ENCODE data around the gene ZFAND6. TPM values are rescaled to one million over a fixed set of nuclear protein-coding genes. Genes with fewer than 3 reads are reported as not detected.
"Not testable (repeated sequence)": the region's sequence is repeated elsewhere in the genome, so short reads cannot be mapped to it uniquely, and the experiment has no call there.

The ZFAND6 gene
- total and polyA plus RNA-seq, 10 of the 15 experiments (the other 5 are each of a cell fraction or from before 2014, with no cell fraction given): 78.9 to 179 (median 135) TPM

DNA sequence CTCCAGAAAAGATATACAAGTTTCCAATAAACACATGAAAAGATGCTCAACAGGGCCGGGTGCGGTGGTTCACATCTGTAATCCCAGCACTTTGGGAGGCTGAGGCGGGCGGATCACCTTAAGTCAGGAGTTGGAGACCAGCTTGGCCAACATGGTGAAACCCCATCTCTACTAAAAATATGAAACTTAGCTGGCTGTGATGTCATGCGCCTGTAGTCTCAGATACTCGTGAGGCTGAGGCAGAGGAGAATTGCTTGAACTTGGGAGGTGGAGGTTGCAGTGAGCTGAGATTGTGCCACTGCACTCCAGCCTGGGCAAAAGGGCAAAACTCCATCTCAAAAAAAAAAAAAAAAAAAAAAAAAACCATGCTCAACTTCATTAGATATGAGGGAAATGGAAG lies 67.8 kb downstream of the ZFAND6 start:
- H3K9ac ChIP-seq (ENCODE audit: control insufficient read depth, insufficient read depth, low read length); CTCF ChIA-PET; in situ Hi-C loops (cut with MboI); H4K20me1 ChIP-seq (ENCODE audit: control insufficient read depth, insufficient read depth); BruUV-seq (replicated peaks); H3K27me3 ChIP-seq (replicated peaks in 1 of 2; ENCODE audit: control insufficient read depth in 2 of 2, insufficient read depth in 2 of 2, low read length in 1 of 2); intact Hi-C loops (cut with micrococcal nuclease; ENCODE audit: unreplicated experiment); DNase-seq (ENCODE audit: low read depth, low spot score); H2AFZ ChIP-seq (ENCODE audit: control insufficient read depth, low read depth, low read length); RAD21 ChIA-PET (ENCODE audit: unreplicated experiment); FAIRE-seq; H3K4me2 ChIP-seq (ENCODE audit: control insufficient read depth, insufficient read depth); ATAC-seq; H3K79me2 ChIP-seq (ENCODE audit: control insufficient read depth, insufficient read depth, low read length); H3K4me3 ChIP-seq; H3K9me3 ChIP-seq (replicated peaks; ENCODE audit: control insufficient read depth, insufficient read depth, low read length); H3K4me1 ChIP-seq (ENCODE audit: control insufficient read depth, insufficient read depth, low read length); SMC1A ChIA-PET (ENCODE audit: uncharacterized antibody, unreplicated experiment); H3K27ac ChIP-seq (ENCODE audit: control insufficient read depth, insufficient read depth): not testable (repeated sequence)
- H3K36me3 ChIP-seq (ENCODE audit: control insufficient read depth in 2 of 2, insufficient read depth in 2 of 2, low read length in 1 of 2): peaks cover 4 to 23% of the 10 kb centered on the region in 2 experiments
- 96% methylated on average over 6 of the region's 6 CpGs for WGBS (ENCODE audit: insufficient coverage, insufficient replicate concordance, low lambda C conversion rate, missing lambda C conversion rate)
- POLR2A ChIA-PET: interaction anchor here (0.6 kb wide), 1 partner anchor 38 kb away, joined by 3 read pairs; no protein-coding TSS in a partner anchor

DNA sequence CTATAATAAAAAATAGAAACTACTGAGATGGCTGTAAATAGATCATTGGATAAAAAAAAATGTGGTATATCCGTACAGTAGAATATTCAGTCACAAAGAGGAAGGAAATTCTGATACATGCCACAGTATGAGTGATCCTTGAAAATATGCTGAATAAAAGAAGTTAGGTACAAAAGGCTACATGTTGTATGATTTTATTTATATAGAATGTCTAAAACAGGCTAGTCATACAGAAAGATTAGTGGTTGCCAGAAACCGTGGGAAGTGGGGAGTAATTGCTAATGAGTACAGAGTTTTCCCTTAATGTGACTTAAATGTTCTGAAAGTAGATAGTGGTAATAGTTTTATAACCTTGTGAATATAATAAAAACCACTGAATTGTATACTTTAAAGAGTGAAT lies 68.4 kb downstream of the ZFAND6 start:
- in situ Hi-C loops (cut with MboI): no loop called here
- no peaks in the 10 kb centered on the region for H3K79me2 ChIP-seq (ENCODE audit: control insufficient read depth, insufficient read depth, low read length)
- H3K27me3 ChIP-seq (replicated peaks in 1 of 2; ENCODE audit: control insufficient read depth in 2 of 2, insufficient read depth in 2 of 2, low read length in 1 of 2): no peaks in the 10 kb centered on the region
- BruUV-seq (replicated peaks): no TSS peak
- H3K27ac ChIP-seq (ENCODE audit: control insufficient read depth, insufficient read depth): no peak overlapping the region
- ChIA-PET POLR2A (interaction anchor here (0.6 kb wide), 1 partner anchor 39 kb away, joined by 3 read pairs; no protein-coding TSS in a partner anchor), SMC1A (ENCODE audit: uncharacterized antibody, unreplicated experiment) (interaction anchor here (0.6 to 1.3 kb wide), 2 partner anchors 12 to 85 kb away, joined by 3 read pairs; no protein-coding TSS in a partner anchor), CTCF (no interaction called here), RAD21 (ENCODE audit: unreplicated experiment) (no interaction called here)
- H3K4me1 ChIP-seq (ENCODE audit: control insufficient read depth, insufficient read depth, low read length): no peaks in the 10 kb centered on the region
- ATAC-seq: no peak
- no peak overlapping the region for H2AFZ ChIP-seq (ENCODE audit: control insufficient read depth, low read depth, low read length)
- no peak for TF ChIP-seq CBX5 (IDR thresholded peaks at IDR 0.05; ENCODE audit: low read depth)
- TF ChIP-seq, protein P1, sequence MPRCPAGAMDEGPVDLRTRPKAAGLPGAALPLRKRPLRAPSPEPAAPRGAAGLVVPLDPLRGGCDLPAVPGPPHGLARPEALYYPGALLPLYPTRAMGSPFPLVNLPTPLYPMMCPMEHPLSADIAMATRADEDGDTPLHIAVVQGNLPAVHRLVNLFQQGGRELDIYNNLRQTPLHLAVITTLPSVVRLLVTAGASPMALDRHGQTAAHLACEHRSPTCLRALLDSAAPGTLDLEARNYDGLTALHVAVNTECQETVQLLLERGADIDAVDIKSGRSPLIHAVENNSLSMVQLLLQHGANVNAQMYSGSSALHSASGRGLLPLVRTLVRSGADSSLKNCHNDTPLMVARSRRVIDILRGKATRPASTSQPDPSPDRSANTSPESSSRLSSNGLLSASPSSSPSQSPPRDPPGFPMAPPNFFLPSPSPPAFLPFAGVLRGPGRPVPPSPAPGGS (IDR thresholded peaks at IDR 0.05; ENCODE audit: borderline replicate concordance, insufficient read depth, low read depth, low read length, poor library complexity, severe bottlenecking): no peak
- TF ChIP-seq ZNF24 (IDR thresholded peaks at IDR 0.05): no peak
- no peak for TF ChIP-seq BMI1 (IDR thresholded peaks at IDR 0.05; ENCODE audit: borderline replicate concordance)
- no peak for TF ChIP-seq POLR2AphosphoS5 (IDR thresholded peaks at IDR 0.05; ENCODE audit: low read length)
- TF ChIP-seq, protein P2, sequence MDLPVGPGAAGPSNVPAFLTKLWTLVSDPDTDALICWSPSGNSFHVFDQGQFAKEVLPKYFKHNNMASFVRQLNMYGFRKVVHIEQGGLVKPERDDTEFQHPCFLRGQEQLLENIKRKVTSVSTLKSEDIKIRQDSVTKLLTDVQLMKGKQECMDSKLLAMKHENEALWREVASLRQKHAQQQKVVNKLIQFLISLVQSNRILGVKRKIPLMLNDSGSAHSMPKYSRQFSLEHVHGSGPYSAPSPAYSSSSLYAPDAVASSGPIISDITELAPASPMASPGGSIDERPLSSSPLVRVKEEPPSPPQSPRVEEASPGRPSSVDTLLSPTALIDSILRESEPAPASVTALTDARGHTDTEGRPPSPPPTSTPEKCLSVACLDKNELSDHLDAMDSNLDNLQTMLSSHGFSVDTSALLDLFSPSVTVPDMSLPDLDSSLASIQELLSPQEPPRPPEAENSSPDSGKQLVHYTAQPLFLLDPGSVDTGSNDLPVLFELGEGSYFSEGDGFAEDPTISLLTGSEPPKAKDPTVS (IDR thresholded peaks at IDR 0.05; ENCODE audit: low read depth, low read length): no peak
- TF ChIP-seq, protein P3, sequence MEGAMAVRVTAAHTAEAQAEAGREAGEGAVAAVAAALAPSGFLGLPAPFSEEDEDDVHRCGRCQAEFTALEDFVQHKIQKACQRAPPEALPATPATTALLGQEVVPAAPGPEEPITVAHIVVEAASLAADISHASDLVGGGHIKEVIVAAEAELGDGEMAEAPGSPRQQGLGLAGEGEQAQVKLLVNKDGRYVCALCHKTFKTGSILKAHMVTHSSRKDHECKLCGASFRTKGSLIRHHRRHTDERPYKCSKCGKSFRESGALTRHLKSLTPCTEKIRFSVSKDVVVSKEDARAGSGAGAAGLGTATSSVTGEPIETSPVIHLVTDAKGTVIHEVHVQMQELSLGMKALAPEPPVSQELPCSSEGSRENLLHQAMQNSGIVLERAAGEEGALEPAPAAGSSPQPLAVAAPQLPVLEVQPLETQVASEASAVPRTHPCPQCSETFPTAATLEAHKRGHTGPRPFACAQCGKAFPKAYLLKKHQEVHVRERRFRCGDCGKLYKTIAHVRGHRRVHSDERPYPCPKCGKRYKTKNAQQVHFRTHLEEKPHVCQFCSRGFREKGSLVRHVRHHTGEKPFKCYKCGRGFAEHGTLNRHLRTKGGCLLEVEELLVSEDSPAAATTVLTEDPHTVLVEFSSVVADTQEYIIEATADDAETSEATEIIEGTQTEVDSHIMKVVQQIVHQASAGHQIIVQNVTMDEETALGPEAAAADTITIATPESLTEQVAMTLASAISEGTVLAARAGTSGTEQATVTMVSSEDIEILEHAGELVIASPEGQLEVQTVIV (IDR thresholded peaks at IDR 0.05; ENCODE audit: borderline replicate concordance, partially characterized antibody): no peak
- TF ChIP-seq SMARCA5 (IDR thresholded peaks at IDR 0.05): no peak
- TF ChIP-seq NFYB (IDR thresholded peaks at IDR 0.05; ENCODE audit: insufficient read depth, low read depth, low read length): no peak
- no peak for TF ChIP-seq RAD51 (IDR thresholded peaks at IDR 0.05)
- TF ChIP-seq BRCA1 (IDR thresholded peaks at IDR 0.05; ENCODE audit: low read depth, low read length): no peak
- TF ChIP-seq SREBF1 (IDR thresholded peaks at IDR 0.05; ENCODE audit: low read length): no peak
- 45% methylated on average over 2 of the region's 2 CpGs for WGBS (ENCODE audit: insufficient coverage, insufficient replicate concordance, low lambda C conversion rate, missing lambda C conversion rate)
- intact Hi-C loops (cut with micrococcal nuclease; ENCODE audit: unreplicated experiment): no loop called here
- H3K36me3 ChIP-seq (ENCODE audit: control insufficient read depth in 2 of 2, insufficient read depth in 2 of 2, low read length in 1 of 2): peaks cover 4 to 26% of the 10 kb centered on the region in 2 experiments
- H4K20me1 ChIP-seq (ENCODE audit: control insufficient read depth, insufficient read depth): no peaks in the 10 kb centered on the region
- H3K9me3 ChIP-seq (replicated peaks; ENCODE audit: control insufficient read depth, insufficient read depth, low read length): no peaks in the 10 kb centered on the region
- no peak for FAIRE-seq
- no peak overlapping the region for H3K4me3 ChIP-seq
- no peak overlapping the region for H3K9ac ChIP-seq (ENCODE audit: control insufficient read depth, insufficient read depth, low read length)
- no peak overlapping the region for H3K4me2 ChIP-seq (ENCODE audit: control insufficient read depth, insufficient read depth)
- no peak for DNase-seq (ENCODE audit: low read depth, low spot score)

All from GM12878 (cell line).